Smooth muscle cell (in vitro differentiated cells): ENCODE data around the gene TMEM119. TPM values are rescaled to one million over a fixed set of nuclear protein-coding genes. Genes with fewer than 3 reads are reported as not detected.

Experiments
- DNase-seq: peaks from one replicate; lab custom pipeline; 2025; ENCODE audit not compliant: unreplicated experiment; lab: John Stamatoyannopoulos, UW
- H2AFZ ChIP-seq: fragments of 200-600 bp; sonication (generic); 2 replicates; pipeline ENCODE4 v1.6.0; 2016; ENCODE audit warnings: antibody characterized with exemption, low read depth, mild to moderate bottlenecking
- H3F3A ChIP-seq: fragments of 200-600 bp; sonication (generic); 2 replicates; pipeline ENCODE4 v1.6.0; 2017; ENCODE audit warnings: antibody characterized with exemption, low read depth
- H3K27ac ChIP-seq: fragments of 200-600 bp; sonication (generic); 2 replicates; pipeline ENCODE4 v1.5.1; 2016; ENCODE audit warnings: low read depth, mild to moderate bottlenecking
- H3K27me3 ChIP-seq: fragments of 200-600 bp; sonication (generic); 2 replicates; pipeline ENCODE4 v1.6.1; 2016; ENCODE audit warnings: low read depth, mild to moderate bottlenecking
- H3K36me3 ChIP-seq: fragments of 200-600 bp; sonication (generic); 2 replicates; pipeline ENCODE4 v1.5.1; 2016; ENCODE audit warnings: low read depth
- H3K4me1 ChIP-seq: fragments of 200-600 bp; sonication (generic); 2 replicates; pipeline ENCODE4 v1.5.1; 2016; ENCODE audit warnings: low read depth
- H3K4me2 ChIP-seq: fragments of 200-600 bp; sonication (generic); 2 replicates; pipeline ENCODE4 v1.6.0; 2016; ENCODE audit warnings: mild to moderate bottlenecking
- H3K4me3 ChIP-seq: fragments of 200-600 bp; sonication (generic); 2 replicates; pipeline ENCODE4 v1.5.1; 2016; ENCODE audit warnings: mild to moderate bottlenecking
- H3K79me2 ChIP-seq: fragments of 200-600 bp; sonication (generic); 2 replicates; pipeline ENCODE4 v1.6.0; 2016; ENCODE audit warnings: low read depth, mild to moderate bottlenecking
- H3K9ac ChIP-seq: fragments of 200-600 bp; sonication (generic); 2 replicates; pipeline ENCODE4 v1.6.0; 2016; ENCODE audit warnings: low read depth
- H3K9me3 ChIP-seq: fragments of 200-600 bp; sonication (generic); replicated peaks from 2 replicates; pipeline ENCODE4 v1.5.1; 2016; ENCODE audit warnings: low read depth
- H4K20me1 ChIP-seq: fragments of 200-600 bp; sonication (generic); 2 replicates; pipeline ENCODE4 v1.6.0; 2016; ENCODE audit warnings: low read depth
- CTCF ChIP-seq: fragments of 200-600 bp; sonication (generic); IDR thresholded peaks from 2 replicates; pipeline ENCODE4 v1.5.1; 2017; ENCODE audit warnings: borderline replicate concordance, mild to moderate bottlenecking, antibody characterized with exemption; ENCODE audit not compliant: insufficient read depth, poor library complexity, severe bottlenecking
- WGBS: methylation state at CpG from one replicate; pipeline ENCODE4 v1.1.7; 2016; ENCODE audit warnings: low lambda C conversion rate; 5-methylcytosine and 5-hydroxymethylcytosine counted together
- polyA plus RNA-seq: library from polyadenylated mRNA; unstranded; fragments of >200 nt; fragmentation: Nextera tagmentation; extraction: Ambion mirVana; gene quantifications from 2 replicates; pipeline ENCODE4 v1.2.1, GENCODE V29; 2016
- total RNA-seq: library from RNA; depleted of rRNA; stranded (reverse); fragments of >200 nt; gene quantifications from 2 replicates; pipeline ENCODE4 v1.2.3, GENCODE V29; 2014

TMEM119 gene
- total and polyA plus RNA-seq, 2 experiments from 2014 or later: 40.9 to 103 TPM

GRCh38 chr12:108615918-108616317, 18.0 kb upstream of the TMEM119 start:
- Histone ChIP-seq H3K27ac (no peak overlapping the region), H3K4me2 (no peak overlapping the region), H3F3A (peaks cover 13% of the 10 kb centered on the region), H3K4me1 (no peaks in the 10 kb centered on the region), H3K9me3 (no peaks in the 10 kb centered on the region), H3K9ac (no peak overlapping the region), H4K20me1 (no peaks in the 10 kb centered on the region), H2AFZ (no peak overlapping the region), H3K4me3 (no peak overlapping the region), H3K36me3 (no peaks in the 10 kb centered on the region), H3K27me3 (no peaks in the 10 kb centered on the region), H3K79me2 (no peaks in the 10 kb centered on the region)
- TF ChIP-seq CTCF: no peak
- WGBS: 100% methylated on average over 1 of the region's 1 CpG
- DNase-seq: no peak

- no peaks in the 10 kb centered on the region for H3K4me1 ChIP-seq
- DNase-seq: no peak
- H4K20me1 ChIP-seq: no peaks in the 10 kb centered on the region
- 95% methylated on average over 6 of the region's 6 CpGs for WGBS
- no peaks in the 10 kb centered on the region for H3K27me3 ChIP-seq
- no peak overlapping the region for H3K9ac ChIP-seq
- no peak overlapping the region for H3K4me3 ChIP-seq
- no peak for TF ChIP-seq CTCF
- no peak overlapping the region for H3K27ac ChIP-seq
- no peak overlapping the region for H2AFZ ChIP-seq
- no peaks in the 10 kb centered on the region for H3K9me3 ChIP-seq
- H3F3A ChIP-seq: peaks cover 7% of the 10 kb centered on the region
- H3K36me3 ChIP-seq: no peaks in the 10 kb centered on the region
- H3K4me2 ChIP-seq: no peak overlapping the region
- H3K79me2 ChIP-seq: no peaks in the 10 kb centered on the region
These were observed 16.8 kb upstream of the TMEM119 start for GRCh38 chr12:108614639-108615038.

- H3F3A ChIP-seq: peaks cover 7% of the 10 kb centered on the region
These were observed 16.2 kb upstream of the TMEM119 start for GRCh38 chr12:108614041-108614440.

More at GRCh38 chr12:108614041-108614440, 16.2 kb upstream of the TMEM119 start:
- Histone ChIP-seq H3K4me1 (no peaks in the 10 kb centered on the region), H2AFZ (no peak overlapping the region), H3K36me3 (no peaks in the 10 kb centered on the region), H3K4me3 (no peak overlapping the region), H3K79me2 (no peaks in the 10 kb centered on the region), H3K27ac (no peak overlapping the region), H3K27me3 (no peaks in the 10 kb centered on the region), H3K9ac (no peak overlapping the region), H3K4me2 (no peak overlapping the region), H4K20me1 (no peaks in the 10 kb centered on the region), H3K9me3 (no peaks in the 10 kb centered on the region)
- DNase-seq: no peak
- TF ChIP-seq CTCF: no peak
- 92% methylated on average over 4 of the region's 4 CpGs for WGBS
